Adrenal gland (tissue), 5 donors: ENCODE results near the gene TEKT1.
"Not testable (repeated sequence)": the region's sequence is repeated elsewhere in the genome, so short reads cannot be mapped to it uniquely, and the experiment has no call there.

Experiments used
- POLR2A ChIP-seq, 2 donors: fragments of 450-650 bp; IDR thresholded peaks; one replicate each; pipeline ENCODE4 v1.6.1; 2017; ENCODE audit warnings: antibody characterized with exemption in 2 of 2, mild to moderate bottlenecking in 2 of 2, moderate library complexity in 1 of 2
- TF ChIP-seq, protein P1 (sequence below), 6 experiments: fragments of 450-650 bp in 4 of 6; fragments of 200-600 bp in 2 of 6; sonication (generic) in 1 of 6; IDR thresholded peaks; 1 replicate in 5 of 6; 2 replicates in 1 of 6; pipeline versions ENCODE4 v1.5.1 to v1.8.0; 2016 to 2021; ENCODE audit warnings: antibody characterized with exemption in 6 of 6, mild to moderate bottlenecking in 2 of 6, moderate library complexity in 1 of 6
- donor health status: DM: no; HTN: no; CAD: no.

- TF ChIP-seq, protein P1, sequence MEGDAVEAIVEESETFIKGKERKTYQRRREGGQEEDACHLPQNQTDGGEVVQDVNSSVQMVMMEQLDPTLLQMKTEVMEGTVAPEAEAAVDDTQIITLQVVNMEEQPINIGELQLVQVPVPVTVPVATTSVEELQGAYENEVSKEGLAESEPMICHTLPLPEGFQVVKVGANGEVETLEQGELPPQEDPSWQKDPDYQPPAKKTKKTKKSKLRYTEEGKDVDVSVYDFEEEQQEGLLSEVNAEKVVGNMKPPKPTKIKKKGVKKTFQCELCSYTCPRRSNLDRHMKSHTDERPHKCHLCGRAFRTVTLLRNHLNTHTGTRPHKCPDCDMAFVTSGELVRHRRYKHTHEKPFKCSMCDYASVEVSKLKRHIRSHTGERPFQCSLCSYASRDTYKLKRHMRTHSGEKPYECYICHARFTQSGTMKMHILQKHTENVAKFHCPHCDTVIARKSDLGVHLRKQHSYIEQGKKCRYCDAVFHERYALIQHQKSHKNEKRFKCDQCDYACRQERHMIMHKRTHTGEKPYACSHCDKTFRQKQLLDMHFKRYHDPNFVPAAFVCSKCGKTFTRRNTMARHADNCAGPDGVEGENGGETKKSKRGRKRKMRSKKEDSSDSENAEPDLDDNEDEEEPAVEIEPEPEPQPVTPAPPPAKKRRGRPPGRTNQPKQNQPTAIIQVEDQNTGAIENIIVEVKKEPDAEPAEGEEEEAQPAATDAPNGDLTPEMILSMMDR (IDR thresholded peaks at IDR 0.05), result not testable (repeated sequence)
- not testable (repeated sequence) for TF ChIP-seq POLR2A (IDR thresholded peaks at IDR 0.05)
Observed at GRCh38 chr17:6848545-6849179, 17.1 kb upstream of the TEKT1 start.
